ENCODE data around the gene MBD3.

The MBD3 gene

DNA sequence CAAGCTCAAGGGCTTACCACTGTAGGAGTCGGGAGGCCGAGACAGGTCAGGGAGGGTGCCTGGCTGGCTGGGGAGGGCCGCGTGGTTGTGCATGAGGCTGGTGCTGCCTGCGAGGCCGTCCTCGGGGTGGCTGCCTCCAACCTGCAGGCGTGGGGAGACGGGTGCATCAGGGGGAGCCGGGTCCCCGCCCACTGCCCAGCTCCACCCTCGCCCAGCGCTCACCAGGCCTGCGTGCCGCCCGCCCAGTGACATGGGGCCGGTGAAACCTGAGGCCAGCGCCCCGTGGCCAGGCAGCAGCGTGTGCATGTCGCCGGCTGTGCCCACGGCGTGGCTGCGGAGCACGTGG is 26.4 kb upstream of the MBD3 start:
- no peak for DNase-seq (ENCODE audit: low read depth in 2 of 2)

- DNase-seq (ENCODE audit: low read depth in 2 of 2): no peak
These were observed 25.8 kb upstream of the MBD3 start for GRCh38 chr19:1618157-1619093.

DNA sequence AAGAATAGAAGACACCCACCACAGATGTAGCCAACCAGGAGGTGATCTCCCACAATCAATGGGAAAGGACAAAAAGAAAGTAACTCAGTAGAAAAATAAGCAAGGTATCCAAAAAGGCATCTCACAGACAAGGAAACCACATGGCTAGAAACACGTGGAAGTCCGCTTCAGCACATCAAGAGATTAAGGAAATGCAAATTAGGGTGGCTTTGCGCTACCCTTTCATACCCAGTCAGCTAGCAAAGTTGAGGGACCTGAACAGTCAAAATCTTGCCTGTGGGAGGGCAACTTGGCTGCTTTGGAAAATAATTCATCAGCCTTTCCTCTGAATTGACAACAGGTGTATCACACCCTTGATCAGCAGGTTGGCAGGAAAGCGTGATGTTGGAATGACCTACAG is 24.2 kb upstream of the MBD3 start:
- no peak for DNase-seq (ENCODE audit: low read depth in 2 of 2)

DNA sequence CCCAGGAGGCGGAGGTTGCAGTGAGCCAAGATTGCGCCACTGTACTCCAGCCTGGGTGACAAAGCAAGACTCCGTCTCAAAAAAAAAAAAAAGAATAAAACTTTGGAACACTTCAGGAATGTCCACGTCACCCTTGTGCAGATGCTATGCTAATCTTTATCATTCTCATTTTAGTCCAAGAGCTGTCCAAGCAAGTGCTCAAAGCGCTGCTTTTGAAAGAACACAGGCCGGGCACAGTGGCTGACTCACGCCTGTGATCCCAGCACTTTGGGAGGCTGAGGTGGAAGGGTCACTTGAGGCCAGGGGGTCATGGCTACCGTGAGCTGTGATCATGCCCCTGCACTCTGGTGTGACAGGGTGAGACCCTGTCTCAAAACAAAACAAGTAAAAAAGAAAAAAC is 23.7 kb upstream of the MBD3 start:
- no peak for DNase-seq (ENCODE audit: low read depth in 2 of 2)

- DNase-seq (ENCODE audit: low read depth in 2 of 2): no peak
These were observed 22.6 kb upstream of the MBD3 start for GRCh38 chr19:1615156-1615765.

GRCh38 chr19:1613808-1614570 is 21.3 kb upstream of the MBD3 start:
- no peak for DNase-seq (ENCODE audit: low read depth in 2 of 2)

- no peak for DNase-seq (ENCODE audit: low read depth in 2 of 2)
These were observed 20.5 kb upstream of the MBD3 start for GRCh38 chr19:1613146-1613545.

DNA sequence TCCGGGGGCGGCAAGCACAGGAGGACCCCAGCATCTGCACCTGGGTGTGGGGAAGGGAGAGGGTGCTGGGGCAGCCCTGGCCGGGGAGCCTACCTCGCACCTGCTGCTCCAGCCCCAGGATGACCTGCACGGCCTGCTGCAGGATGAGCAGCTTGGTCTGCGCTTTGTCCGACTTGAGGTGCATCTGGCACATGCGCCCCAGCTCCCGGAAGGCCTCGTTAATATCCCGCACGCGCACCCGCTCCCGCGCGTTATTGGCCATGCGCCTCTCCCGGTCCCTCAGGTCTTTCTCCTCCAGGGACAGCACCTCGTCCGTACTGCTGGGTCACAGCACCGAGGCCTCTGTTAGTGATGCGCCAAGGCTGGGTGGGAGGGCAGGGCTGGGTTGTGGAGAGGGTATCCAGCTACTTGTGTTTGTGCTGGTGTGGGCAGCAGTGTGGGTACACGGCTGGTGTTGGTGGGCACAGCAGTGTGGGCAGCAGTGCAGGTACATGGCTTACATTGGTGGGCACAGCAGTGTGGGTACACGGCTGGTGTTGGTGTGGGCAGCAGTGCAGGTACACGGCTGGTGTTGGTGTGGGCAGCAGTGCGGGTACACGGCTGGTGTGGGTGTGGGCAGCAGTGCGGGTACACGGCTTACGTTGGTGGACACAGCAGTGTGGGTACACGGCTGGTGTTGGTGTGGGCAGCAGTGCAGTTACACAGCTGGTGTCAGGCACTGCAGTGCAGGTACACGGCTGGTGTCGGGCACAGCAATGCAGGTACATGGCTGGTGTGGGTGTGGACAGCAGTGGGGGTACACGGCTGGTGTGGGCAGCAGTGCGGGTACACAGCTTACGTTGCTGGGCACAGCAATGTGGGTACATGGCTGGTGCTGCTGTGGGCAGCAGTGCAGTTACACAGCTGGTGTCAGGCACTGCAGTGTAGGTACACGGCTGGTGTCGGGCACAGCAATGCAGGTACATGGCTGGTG is 19.7 kb upstream of the MBD3 start:
- no peak for DNase-seq (ENCODE audit: low read depth in 2 of 2)

DNA sequence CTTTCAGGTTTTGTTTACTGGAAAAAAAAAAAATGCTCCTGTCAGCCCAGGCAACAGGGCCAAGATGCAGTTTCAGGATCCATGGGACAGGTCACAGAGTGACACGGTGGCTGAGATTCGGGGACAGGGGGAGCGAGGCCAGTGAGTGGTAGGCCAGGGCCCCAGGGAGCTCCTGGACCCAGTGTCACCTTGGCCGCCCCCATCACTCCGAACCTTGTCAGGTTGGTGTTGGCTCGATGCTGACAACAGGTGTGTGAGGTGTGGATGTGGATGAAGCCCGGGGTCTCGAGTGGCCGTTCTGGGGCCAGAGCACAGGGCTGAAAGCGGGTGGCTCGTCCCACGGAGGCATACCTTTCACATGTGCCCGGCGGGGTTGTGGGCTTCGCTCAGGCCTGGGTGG is 18.7 kb upstream of the MBD3 start:
- DNase-seq (ENCODE audit: low read depth in 2 of 2): no peak

- DNase-seq (ENCODE audit: low read depth in 2 of 2): no peak
These were observed 17.9 kb upstream of the MBD3 start for GRCh38 chr19:1610579-1610978.

- DNase-seq (ENCODE audit: low read depth in 2 of 2): no peak
These were observed 17.2 kb upstream of the MBD3 start for GRCh38 chr19:1609680-1610474.

GRCh38 chr19:1609103-1609396 is 16.4 kb upstream of the MBD3 start:
- no peak for DNase-seq (ENCODE audit: low read depth in 2 of 2)

DNA sequence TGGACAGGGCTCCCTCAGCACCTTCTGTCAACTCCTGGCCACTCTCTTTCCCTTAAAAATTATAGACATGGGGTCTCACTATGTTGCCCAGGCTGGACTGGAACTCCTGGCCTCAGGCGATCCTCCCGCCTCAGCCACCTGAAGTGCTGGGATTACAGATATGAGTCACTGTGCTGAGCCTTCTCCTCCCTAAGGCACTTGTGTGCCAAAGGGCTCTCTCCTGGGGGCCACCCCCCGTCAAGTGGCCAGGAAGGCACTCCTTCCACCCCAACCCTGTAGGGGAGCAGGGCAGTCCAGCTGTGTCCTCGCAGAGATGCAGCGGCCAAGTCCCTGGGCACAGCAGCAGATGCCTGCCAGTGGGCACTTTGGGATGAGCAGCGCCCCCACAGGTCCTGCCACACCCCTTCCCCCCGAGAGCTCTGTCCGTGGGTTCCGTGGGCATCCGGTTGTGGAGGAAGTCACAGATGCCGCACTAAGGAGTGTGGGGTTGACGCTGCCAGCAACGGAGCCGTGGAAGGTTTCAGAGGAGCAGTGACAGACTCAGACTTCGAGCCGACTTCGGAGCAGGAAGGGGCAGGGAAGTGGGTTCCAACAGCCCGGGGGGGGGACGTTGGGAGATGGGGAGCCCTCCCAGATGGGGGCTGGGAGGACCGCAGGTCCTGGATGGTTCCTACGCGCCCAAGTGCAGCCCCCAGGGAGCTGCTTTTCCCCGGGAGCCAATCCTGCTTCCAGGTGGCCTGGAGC is 15.9 kb upstream of the MBD3 start:
- DNase-seq (ENCODE audit: low read depth in 2 of 2): no peak

- DNase-seq (ENCODE audit: low read depth in 2 of 2): no peak
These were observed 13.5 kb upstream of the MBD3 start for GRCh38 chr19:1606138-1606651.

DNA sequence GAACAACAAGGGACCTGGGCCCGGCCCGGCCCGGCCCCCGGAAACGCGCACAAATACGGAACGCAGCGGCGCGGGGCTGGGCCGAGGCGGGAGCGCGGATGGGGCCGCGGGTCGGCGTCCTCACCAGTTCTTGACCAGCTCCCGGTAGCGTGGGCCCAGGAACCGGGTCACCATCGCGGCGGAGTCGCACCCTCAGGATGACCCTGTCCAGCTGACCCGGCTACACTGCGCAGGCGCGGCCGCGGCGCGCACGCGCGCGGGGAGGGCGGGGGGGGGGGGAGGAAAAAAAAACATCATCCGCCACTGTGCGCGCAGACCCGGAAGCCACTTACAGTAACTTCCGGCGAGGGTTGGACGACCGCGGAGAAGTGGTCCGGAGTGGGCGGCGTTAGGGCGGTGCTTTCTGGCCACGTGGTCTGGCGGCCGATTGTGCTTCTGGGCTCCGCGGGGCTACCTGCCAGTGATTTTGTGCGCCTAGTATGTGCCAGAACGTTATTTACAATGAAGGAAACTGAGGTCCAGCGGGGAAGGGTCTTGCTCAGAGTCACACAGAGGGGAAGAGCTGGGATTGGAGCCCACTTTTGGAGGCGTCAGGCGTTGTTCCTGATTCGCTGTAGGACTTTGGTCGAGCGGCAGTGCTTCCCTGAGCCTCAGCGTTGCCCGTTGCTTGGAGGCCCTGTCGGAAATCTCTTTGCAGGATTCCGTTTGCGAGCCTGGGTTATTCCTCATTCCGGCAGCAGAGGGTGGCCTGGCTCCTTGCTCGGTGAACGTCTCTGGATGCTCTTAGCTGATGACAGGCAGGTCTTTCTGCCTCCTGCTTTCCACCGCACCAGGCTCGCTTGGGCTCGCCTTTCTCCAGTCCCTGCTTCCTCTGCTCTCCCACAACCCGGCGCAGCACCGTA is 12.8 kb upstream of the MBD3 start, which contains the start of gene UQCR11:
UQCR11 (minus strand) TSS at position 227 of the 902 bp plus-strand sequence; CDS start at position 174, 53 bp downstream.
- DNase-seq (ENCODE audit: low read depth in 2 of 2): peak; percentile 92 to 93

DNA sequence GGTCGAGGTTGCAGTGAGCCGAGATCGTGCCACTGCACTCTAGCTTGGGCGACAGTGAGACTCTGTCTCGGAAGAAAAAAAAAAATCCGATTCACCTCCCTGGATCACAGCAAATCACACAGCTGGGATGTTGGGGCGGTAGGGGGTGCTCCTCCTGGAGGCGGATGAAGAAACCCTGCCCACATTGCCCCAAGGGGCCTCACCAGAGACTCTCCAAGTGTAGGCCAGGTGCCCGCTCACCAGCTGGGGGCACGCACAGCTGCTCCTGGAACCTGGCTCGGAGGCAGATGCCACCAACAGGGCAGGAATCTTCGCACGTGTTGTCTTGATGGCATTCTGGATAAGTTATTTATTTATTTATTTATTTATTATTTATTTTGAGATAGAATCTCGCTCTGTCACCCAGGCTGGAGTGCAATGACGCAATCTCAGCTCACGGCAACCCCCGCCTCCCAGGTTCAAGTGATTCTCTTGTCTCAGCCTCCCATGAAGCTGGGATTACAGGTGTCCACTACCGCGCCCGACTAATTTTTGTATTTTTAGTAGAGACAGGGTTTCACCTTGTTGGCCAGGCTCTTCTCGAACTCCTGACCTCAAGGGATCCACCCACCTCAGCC is 9.5 kb upstream of the MBD3 start:
- no peak for DNase-seq (ENCODE audit: low read depth in 2 of 2)

GRCh38 chr19:1601613-1602064 is 9.0 kb upstream of the MBD3 start:
- DNase-seq (ENCODE audit: low read depth in 2 of 2): no peak

DNA sequence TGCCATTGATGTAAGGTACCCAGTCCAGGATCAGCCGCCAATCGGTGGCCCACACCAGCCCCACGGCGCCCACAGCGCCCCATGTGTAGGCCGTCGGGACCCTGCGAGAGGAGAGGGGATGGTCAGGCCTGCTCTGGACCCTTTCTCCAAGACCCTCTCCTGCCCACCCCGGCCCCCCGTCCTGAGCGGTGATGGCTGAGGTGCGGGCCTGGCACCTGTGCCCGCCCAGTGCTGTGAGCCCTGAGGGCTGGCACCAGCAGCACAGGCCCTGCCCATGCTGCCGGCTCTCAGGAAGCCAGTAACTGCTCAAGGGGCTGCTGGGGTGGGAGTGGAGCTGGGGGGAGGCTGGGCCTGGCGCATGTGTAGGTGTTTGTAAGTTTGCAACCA is 6.8 kb upstream of the MBD3 start:
- no peak for DNase-seq (ENCODE audit: low read depth in 2 of 2)
